DMS153 treated with DMSO at 0.1 percent for 48 hours (cell line): ENCODE results near the gene LPAR2.
"Not testable (repeated sequence)": the region's sequence is repeated elsewhere in the genome, so short reads cannot be mapped to it uniquely, and the experiment has no call there.

ENCODE experiments used
- DNase-seq: peaks from one replicate; lab custom pipeline; 2025; ENCODE audit not compliant: unreplicated experiment; lab: John Stamatoyannopoulos, UW

Gene LPAR2

DNA sequence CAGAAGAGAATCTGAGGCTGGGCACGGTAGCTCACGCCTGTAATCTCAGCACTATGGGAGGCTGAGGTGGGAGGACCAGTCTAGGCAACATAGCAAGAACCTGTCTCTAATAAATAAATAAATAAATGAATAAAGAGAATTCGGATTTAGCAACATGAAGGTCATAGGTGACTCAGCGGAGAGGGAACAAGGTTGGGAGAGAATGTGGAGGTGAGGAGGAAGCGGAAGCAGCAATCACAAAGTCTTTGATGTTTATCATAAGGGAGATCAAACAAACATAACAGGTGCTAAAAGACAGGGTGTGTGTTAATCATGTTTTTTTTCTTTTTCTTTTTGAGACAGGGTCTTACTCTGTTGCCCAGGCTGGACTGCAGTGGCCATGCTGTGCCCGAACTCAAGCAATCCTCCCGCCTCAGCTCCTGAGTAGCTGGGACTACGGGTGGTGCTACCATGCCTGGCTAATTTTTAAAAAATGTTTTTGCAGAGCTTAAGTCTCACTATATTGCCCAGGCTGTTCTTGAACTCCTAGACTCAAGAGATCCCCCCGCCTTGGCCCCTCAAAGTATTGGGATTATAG, 25.8 kb downstream of the LPAR2 start:
- no peak for DNase-seq

DNA sequence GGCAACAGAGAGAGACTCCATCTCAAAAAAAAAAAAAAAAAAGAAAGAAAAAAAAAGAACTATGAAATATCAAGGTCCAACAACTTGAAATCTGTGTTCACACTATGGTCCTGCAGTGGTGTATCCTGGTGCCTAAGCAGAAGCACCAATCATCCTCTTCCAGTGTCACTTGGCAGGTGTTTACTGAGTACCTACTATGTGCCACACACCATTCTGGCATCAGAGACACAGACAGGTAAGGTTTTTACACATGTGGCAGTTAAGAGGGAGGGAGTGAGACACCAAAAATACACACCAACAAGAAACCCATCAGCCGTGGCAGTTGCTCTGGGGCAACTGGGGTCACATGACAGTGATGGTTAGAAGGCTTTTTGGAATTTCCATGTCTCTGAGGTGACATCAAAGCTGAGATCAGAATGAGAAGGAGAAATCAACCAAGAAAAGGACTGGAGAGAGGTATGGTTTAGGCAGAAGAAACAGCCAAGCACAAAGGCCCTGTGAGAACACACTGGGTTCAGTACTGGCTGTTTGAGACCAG, 27.2 kb downstream of the LPAR2 start:
- no peak for DNase-seq

DNA sequence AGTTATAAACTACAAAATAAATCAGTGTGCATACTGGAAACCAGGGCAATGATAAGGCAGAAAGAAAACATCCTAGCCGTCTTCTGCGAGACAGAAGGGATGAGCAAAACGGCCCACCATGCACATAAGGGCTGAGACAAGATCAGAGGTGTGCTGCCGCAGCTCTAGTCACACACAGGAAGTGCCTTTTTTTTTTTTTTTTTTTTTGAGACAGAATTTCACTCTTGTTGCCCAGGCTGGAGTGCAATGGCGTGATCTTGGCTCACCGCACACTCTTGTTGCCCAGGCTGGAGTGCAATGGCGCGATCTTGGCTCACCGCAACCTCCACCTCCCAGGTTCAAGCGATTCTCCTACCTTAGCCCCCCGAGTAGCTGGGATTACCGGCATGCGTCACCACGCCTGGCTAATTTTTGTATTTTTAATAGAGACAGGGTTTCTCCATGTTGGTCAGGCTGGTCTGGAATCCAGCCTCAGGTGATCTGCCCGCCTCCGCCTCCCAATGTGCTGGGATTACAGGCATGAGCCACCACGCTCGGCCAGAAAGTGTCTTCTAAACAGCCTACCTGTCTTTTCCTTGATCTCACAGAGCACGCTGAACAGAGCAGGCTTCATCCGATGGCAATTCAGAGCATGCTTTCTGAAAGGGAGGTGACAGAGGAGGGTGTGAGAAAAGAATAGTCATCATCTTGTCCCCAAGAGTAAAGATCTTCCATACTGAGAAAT, 29.1 kb downstream of the LPAR2 start:
- not testable (repeated sequence) for DNase-seq

DNA sequence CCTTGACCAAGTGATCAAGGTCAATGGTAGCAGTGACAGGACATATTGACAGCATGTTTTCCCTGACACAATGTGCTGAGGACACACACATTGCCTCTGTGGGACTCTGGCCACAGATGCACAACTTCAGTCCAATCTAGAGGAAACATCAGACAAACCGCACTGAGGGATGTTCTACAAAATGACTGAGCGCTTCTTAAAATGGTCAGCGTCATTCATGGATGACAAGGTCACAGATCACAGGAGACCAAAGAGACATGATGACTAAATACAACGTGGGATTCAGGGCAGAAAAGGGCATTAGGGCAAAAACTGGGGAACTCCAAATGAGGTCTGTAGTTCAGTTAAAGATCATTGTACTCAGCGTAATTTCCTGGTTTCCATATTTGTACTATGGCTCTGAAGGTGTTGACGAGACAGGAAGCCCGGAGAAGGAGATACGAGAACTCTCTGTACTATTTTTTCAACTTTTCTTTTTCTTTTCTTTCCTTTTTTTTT, 30.2 kb downstream of the LPAR2 start:
- no peak for DNase-seq

DNA sequence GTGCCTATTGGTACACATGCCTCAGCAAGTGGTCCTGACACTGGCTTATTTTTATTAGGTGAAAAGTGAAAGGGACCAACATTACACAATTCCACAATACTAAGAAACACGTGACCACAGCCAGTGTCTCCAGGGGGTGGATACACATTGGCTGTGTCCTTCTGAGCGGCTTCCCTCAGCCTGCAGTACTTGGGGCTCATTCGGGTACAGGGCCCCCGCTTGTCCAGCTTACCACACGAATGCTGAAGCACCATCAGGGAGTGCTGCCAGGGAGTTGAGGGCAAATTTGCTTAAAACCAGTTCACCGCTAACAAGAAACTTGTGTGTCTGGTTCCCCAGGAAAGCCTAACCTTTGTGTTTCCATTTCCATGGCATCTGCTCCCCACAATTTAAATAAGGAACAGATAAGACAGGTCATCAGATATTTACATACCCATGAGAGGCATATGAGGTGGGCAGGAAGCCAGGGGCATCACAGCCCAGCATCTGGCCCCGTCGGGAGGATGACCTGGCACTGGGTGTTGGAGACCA, 32.8 kb downstream of the LPAR2 start:
- no peak for DNase-seq

DNA sequence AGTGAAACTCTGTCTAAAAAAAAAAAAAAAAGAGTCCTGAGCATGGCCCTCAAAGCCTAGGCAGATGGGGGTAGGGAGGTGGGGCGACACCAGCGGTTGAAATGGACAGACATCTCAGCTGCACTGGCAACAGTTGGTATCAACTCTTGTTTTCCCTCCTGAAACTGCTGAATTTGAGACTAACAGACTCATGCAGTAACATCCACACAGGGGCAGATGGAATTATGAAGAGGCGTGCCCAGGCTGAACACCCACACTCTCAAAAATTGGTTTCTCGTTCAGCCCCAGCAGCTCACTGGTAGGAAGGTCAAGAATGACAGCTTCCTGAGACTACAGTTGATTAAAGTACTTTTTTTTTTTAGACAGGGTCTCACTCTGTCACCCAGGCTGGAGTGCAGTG, 33.6 kb downstream of the LPAR2 start:
- DNase-seq: no peak

DNA sequence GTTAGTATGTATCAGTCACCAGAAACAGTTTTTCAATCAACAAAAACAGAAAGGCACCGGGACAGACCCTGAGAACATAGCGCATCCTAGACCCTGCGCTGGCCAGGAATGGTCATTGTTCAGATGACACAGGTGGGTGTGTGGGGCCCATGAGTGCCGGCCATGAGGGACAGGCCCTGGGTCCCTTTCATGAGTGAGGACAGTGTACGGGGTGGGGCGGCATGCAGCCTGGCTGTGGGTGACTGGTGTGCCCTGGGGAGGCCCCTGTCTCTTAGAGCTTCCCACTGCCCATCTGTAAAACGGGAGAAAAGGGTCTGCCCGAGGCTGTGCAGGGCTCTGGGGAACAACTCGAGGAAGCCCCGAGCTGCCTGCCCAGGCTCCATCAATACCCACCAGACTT, 35.3 kb downstream of the LPAR2 start:
- DNase-seq: no peak

DNA sequence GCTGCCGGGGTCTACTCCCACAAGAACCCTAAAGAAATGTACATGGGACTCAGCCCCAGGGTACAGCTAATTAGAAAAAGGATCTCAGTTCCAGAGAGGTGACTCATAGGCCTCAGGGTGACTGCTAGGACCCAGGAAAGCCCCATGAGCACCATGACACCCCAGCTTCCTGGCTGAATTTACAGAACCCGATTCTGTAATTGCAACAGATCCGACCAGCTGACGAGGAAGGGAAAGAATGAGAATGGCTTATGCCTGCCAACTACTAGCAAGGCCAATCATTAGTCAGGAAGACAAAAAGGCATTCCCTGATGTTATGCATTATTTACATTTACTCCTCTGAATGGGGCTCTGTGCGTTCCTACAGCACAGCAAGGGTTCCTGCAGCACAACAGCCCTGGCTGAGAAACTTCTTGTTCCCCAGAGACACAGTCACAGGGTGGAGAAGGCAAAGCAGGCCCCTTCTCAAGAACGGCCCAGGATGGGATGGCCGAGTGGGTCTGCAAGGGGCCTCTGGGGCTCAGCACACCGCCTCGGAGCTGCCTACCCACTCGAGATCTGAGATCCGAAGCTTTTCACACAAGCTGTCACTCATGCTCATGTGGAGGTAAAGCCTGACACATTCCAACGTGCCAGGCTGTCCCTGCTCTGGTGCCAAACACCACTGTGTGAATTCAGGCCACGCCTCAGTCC, 36.7 kb downstream of the LPAR2 start:
- DNase-seq: no peak

DNA sequence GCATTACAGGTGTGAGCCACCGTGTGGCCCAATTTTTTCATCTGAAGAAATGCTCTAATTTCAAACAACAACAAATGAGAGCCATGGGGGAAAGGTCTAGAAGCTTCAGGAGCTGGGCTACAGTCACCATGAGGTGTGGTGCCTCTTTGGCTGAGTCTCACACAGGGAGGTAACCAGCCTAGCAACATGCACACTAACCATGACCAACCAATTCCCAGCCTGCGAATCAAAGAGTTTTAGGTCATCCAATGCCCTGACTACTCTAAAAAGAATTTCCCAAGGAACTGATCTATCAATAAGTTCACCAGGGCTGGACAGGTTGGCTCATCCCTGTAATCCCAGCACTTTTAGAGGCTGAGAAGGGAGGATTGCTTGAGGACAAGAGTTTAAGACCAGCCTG, 39.5 kb downstream of the LPAR2 start:
- DNase-seq: no peak

DNA sequence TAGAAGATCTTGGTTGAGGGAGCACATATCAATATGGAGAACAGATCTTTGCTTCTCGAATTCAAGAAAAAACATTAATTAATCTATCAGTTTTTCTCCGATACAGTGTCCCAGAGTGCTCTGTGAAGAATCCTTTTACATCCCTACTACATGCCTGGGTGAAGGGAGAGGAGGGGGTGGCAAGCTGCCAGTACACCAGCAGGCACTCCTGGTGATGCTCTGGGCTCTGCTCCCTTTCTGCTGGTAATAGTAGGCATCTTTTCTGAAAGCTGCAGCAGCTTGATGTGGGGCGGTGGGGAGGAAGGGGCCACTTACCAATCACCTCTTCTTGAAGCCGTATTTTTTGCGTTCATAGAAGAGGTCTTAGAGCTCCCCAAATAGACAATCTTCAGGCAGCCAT, 40.2 kb downstream of the LPAR2 start:
- no peak for DNase-seq

DNA sequence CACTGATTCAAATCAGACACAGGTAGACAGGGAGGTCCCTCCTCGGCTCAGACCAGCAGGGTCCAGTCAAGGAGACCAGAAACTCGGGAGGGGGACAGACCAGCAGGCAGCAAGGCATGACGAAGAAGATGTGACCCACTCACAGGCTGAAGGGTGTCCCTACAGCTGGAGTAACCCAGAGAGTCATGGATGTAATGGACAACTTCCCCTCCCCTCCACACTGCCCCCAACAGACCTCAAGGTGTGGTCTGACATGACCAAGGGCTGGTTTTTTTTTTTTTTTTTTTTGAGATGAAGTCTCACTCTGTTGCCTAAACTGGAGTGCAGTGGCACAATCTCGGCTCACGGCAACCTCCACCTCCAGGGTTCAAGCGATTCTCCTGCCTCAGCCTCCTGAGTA, 43.7 kb downstream of the LPAR2 start:
- no peak for DNase-seq

DNA sequence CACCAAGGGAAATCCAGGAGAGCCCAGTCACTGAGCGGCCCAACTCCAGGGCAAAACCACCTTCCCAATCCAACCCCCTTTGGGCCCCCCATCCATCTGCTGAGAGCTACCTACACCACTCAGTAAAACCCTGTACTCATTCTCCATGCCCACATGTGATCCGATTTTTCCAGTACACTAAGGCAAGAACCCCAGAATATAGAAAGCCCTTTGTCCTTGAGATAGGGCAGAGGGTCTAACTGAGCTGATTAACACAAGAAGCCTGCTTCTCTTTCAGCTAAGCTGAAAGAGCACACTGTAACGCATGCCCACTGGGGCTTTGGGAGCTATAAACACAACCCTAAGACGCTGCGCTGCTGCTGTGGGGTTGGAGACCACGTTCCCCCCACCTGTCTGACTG, 45.5 kb downstream of the LPAR2 start:
- no peak for DNase-seq

DNA sequence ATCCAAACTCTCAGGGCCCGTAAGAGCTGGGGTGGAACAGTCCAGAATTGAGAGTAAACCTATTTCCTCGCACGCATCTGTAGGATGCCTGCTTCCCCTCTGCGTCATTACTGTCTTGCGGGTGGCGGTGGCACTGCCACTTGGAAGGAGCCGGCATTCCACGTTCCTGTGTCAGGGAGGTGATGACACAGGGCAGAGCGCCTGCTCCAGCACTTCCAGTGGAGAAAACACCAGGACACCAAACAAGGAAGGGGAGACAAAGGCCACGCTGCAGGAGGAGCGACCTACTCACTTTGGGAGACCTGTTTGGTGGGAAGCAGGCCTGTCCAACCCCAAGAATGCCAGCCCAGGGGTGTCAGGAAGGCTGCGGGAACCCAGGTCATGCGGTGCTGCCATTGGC, 46.6 kb downstream of the LPAR2 start:
- no peak for DNase-seq

DNA sequence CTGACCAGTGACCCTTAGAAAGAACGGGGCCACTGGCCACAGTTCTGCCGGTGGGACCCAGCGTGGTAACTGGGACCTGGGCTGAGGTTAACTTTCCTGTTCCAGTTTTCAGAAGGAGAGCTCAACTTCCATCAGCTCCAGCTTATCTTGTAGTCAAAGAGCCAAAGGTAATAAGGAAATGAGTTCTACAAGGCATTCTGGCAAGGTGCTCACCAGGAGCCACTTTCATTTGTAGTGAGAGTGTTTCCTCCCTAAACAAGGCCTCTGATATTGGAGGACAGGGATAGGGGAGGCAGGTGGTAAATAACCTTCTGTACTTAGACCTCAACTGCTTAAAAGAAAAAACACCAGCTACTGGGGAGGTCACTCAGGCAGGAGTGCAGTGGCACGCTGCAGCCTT, 47.6 kb downstream of the LPAR2 start:
- DNase-seq: no peak

DNA sequence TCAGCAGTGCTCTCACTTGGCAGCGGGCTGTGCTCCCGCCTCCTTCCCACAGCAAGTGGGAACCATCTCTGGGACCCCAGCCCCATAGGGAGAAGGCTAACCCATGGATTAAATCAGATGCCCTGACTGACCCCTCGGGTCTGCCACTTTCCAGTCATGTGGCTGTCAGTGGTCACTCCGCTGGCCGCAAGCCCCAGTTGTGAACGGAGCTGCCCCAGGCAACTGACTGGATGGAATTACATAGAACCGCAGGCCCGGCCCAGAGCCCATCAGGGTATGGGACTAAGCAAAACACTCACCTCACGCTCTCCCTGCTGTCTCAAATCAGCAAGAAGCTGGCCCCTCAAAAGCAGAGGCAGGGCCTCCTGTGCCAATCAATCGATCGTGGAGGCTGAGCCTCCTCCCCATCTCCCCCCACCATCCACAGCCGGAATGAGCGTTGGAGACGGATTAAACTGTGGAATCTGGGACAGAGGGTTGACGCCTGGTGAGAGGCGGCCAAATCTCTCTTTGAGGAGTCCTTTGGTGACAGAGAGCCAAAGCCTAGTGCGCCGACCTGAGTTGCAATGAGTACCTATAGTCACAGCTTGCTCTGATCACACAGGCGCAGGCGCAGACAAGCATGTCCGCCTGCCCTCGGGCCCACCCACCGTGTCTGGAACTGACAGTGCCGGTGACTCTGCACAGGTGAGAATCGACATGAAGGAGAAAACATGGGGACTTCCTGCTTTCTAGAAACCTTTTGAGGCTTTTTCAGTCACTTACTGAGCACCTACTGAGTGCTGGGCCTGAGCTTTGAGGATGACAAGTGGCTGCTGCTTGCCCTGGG, 48.3 kb downstream of the LPAR2 start:
- DNase-seq: no peak

DNA sequence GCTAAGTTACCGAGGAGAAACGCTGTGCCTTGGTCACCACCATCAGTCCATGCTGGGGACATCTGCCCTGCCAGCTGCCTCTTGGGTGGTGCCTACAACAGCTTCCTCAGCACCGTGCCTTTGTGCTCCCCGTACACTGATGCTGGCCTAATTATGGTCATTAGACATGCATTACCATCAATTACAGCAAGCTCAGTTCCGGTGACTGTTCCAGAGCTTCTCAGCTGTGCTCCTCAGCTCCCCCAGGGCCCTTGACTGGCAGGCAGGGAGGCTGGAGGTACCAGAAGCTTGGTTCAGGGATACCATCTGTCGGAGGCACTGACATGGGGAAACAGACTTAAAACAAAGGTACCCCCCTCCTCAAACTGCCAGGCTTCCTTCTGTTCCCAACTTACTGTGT, 49.8 kb downstream of the LPAR2 start:
- DNase-seq: no peak

DNA sequence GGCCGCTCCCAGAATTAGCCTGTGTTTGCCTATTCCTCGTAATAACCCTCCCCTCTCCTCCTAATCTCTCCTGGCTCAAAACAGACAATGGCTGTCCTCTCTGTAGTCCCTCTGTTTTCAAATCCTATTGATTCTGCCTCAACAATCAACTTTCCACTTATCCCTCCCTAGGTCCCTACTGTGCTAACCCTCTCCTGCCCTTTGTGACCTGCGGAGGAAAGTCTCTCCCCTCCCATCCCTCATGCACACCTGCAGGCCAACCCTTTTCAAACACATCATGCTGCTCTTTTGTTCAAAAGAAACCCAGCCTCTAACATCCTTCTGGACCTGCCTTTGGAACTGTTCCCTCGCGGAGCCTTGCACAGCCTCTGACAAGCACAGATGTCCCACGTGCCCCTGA, 52.6 kb downstream of the LPAR2 start:
- DNase-seq: no peak
